GM15510 (cell line): Measurements from ENCODE around the gene TMEM154.

ENCODE experiments used
- POLR2A ChIP-seq: IDR thresholded peaks from 3 replicates; pipeline ENCODE4 v1.6.1; 2011; ENCODE audit warnings: borderline replicate concordance; ENCODE audit not compliant: insufficient read length; ENCODE audit errors: extremely low read depth

Gene TMEM154

DNA sequence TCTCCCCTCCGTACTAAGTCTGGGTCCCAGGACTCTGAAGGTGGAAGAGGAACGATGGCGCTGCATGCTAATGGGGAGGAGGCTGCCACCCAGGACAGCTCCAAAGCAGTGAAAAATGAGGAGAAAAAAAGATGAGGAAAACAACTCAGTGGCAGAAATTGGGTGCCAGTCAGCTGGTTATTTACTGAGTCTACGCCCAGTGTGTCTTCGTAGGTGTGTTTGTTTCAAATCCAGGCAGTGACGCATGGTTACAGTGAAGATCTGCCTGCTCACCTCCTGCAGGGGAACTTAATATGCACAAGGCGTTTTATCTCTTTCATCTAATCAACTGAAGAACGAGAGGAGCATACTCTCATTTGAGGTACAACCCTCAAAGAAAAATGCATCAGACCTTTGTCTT, 73.0 kb downstream of the TMEM154 start:
- TF ChIP-seq POLR2A = no peak

DNA sequence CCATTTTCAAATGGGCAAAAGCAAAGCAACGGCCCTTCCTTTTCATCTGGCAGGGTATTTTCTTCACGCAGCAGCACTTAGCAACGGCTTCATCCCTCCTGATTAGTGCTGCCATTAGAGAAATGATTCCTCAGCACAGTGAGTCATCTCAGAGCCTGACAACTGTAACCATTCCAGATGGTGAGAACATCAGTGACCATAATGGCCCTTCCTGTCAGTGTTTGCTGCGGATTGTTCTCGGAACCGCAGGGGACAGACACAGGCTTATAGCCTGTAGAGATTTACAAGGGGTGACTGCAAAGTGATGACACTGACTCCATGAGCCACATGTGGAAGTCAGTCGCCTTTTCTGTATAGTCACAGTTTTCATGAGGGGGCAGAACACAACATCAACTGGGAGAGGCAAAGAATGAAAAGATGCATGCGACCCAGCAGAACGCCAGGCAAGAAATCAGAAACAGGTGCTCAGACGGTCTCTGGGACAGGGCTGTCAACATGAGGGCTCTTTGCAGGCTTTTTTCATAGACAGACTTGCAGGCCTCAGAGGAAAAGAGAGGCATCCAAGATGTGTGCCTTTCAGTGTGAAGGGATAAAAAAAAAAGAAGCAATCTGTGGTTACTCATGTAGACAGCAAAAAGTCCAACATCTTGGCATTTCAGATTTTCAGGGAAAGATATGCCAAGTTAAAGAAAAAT, 74.0 kb downstream of the TMEM154 start:
- no peak for TF ChIP-seq POLR2A

DNA sequence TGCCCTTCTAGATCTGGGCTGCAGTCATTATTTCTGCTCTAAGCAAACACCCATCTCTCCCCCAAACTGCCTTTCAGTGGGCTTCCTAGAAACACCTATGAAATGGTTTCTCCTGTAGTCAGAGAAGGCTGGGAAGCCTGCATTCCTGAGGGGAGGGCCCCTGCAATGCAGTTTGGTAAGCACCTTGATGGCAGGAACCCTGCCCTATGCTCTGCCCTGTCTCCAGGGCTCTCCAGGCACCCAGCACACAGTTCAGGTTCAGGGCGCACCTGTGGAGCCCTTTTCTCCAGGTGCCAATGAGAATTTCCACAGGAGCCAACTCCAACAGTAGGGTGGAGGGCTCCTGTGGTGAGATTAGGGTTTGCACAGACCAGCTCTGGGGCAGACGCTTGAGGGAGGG, 74.8 kb downstream of the TMEM154 start:
- no peak for TF ChIP-seq POLR2A

DNA sequence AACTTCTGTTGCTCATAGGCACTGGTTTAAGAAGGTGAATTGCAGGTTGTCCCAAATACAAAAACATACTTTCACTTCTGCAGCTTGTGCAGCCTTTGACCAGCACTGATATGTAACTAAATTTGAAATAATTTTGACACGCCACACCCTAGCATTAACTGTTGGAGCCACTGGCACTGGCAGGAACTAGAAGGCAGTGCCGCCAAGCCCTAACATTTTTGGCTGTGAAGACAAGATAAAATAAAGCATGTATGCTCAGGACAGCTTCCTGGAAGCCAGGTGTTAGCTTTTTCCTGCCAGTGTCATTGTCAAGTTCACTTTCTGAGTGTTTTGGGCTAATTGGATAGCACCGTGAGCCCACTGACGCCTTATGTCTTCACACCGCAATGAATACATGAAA, 78.6 kb downstream of the TMEM154 start:
- TF ChIP-seq POLR2A = no peak

DNA sequence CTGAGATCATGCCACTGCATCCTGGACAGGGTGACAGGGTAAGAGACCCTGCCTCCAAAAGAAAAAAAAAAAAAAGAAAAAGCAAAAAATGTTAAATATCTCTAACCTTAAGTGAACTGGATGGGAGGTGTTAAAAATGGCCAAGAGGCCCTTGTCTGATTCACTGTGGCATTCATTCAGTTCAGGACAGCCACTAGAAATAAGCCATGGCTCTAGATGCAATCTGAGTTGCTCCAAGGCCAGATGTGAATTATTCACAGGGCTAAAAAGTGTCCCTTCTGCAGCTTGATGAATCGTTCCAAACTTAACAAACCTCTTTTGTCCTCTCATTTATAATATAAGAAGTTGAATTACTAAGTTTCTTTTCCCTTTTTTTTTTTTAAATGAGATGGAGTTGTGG, 80.2 kb downstream of the TMEM154 start:
- TF ChIP-seq POLR2A = no peak

DNA sequence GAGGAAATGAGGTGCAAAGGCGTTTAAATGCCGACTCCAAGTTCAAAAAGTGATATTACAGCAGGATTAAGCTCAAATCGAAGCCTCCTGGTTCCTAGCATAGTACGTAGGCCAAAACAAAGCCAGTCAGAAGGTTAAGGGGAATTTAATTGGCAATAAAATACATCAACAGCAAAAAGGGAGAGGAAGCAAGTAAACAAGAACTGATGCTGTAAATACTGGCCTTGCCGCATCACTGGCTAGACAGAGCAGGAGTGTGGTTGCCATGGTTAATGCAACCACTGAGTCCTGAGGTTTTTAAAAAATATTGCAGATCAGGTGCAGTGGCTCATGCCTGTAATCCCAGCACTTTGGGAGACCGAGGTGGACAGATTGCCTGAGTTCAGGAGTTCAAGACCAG, 80.7 kb downstream of the TMEM154 start:
- TF ChIP-seq POLR2A = no peak

DNA sequence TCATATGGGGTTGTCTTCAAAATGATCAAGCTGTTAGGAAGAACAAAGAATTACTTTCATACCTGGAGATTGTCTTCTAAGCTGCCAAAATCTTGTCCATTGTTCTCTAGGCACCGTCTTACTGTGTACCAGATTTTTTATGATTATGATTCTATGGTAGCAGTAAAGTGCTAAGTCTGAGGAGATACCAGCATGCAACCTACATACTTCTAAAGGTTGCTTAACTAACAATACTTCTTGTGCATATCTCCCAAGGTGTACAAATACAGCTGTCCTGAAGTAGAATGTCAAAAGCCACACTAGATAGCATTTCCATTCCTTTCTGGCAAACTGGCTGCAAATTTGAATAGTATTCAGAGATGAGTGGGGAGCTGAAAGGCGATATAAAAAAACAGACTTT, 81.3 kb downstream of the TMEM154 start:
- TF ChIP-seq POLR2A = no peak

DNA sequence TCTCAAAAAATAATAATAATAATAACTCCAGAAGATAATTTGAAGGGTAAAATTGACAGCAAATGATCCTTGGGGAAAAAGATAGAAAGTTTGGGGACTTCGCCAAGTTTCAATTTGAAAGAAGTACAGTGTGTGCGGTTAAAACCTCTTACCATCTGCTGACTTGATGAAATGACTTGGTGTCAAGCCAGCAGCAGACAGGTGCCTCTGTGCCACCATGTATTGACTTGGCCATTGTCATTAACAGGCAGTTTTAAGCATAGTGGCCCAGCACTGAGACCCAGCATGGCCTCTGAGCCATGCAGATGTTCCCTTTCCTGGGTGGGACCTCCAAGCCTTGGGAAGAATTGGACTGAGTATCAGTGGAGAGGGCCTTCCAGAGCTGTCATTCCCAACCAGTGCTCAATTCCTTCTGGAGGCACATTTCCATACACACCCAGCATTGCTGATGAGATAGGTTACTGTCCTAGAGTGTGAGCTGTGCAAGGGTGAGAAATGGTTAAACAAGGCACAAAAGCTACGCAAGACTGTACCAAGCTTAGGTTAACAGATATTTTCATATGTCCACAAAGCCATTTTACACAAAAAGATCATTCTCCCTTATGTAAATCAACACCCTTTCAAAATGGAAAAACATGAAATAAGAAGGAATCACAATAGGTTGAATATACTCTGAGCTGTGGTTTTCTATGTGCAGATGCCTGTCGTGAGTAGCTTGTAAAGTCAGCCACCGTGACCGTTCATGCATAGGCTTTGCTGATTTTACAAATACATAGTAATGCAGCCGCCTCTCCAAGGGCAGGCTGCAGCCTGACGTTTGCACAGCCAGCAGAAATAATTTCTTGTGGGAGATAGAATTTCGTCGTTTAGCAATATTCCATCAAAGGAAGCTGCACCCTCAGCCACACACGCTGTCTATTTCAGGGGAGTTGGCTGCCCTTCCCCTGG, 84.5 kb downstream of the TMEM154 start:
- TF ChIP-seq POLR2A = no peak

DNA sequence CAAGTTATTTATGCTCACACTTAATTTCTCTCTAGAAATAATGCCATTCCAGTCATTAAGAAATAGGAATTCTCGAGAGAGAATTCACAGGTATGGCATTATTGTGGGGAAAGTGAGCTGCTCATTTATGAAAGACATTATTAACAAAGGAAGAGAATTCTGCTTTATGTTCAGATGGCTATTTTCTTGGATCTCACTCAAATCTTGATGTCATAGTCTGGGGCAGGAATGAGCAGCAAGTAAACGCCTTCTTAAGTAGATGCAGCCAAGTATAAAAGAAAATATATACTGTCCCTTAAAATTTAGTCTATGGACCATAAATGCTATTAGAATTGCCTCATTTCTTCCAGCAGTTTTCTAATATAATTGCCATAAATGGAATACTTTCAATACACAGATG, 85.7 kb downstream of the TMEM154 start:
- no peak for TF ChIP-seq POLR2A

DNA sequence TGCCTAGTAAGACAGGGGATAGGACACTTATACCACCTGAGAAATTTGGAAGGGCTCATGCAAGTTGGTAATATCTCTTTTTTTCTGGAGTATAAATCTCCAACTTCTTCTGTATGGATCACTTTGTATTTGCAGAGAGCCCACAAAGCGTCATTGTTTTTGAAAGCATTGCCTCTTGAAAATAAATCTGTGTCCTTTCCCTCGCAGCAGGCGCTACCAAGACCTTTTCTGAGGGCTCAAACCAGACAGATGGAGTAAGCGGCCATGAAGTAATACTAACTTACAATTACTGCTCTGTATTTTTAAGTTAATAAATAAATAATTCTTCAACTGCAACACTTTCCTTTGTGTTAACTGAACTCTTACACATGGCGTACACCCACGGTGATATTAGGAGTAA, 87.9 kb downstream of the TMEM154 start:
- TF ChIP-seq POLR2A = no peak

DNA sequence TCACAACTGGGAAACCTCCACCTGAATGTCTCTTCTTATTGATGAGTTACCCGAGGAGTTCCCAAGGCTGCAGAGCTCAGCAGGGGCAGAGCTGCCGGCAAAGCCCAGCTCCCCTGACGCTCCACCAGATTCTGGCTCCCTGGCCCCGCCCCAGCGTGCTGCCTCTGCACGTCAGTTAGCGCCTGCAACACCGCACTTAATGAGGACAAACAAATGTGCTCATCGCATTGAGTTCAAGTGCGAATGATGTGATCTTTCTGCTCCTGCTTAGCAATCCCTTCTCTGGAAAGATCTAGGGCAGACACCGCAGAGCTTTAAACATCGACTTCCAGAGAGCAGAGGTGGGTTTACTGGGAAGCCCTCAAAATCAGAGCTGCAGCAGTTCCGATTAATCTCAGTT, 88.4 kb downstream of the TMEM154 start:
- TF ChIP-seq POLR2A = no peak

DNA sequence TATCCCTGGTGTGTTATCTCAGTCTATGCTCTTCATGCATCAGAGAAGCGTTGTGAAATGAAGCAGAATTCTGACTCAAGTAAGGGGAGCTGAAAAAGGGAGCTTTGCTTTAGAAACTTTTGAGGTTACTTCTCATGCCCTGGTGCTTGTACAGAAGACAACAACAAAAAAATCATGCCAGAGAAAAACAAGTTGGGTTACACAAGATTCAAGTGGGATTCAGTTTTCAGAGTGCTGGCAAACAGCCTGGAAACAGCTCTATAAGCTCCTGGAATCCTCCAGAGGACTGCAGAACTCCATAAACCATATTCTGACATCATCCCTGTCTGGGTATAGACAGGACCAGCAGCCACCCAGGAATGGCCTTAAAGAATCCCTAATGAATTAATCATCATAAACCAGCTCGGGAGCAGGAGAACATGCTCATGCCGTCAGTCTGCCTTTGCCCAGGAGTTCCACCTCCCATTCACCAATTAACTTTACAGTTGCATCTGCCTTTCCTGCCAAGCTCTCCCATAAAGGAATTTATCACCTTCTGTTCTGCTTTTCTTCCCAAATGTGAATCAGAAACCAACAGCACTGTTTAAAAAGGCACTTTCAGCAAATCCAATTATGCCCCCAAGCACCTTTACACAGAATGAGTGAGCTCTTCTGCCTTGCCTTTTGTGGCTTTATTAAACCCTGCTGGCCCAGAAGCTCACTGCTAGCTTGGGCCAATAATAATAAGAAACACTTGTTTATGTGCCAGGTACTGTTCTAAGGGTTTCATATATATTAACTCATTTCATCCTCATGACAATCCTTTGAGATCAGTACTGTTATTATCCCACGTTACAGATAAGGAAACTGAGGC, 89.4 kb downstream of the TMEM154 start:
- TF ChIP-seq POLR2A = no peak

DNA sequence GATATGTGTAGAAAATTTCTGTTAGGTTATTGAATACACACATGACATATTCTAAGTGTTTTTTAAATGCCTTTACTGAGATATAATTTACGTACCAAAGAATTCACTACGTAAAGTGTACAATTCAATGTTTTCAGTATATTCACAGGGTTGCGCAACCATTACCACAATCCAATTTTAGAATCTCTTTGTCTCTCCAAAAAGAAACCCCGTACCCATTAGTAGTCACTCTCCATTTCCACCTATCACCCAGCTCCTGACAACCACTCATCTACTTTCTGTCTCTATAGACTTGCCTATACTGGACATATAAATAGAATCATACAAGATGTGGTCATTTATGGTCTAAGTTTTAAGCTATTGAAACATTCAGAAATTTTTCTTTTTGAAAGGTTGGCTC, 90.9 kb downstream of the TMEM154 start:
- TF ChIP-seq POLR2A = no peak

DNA sequence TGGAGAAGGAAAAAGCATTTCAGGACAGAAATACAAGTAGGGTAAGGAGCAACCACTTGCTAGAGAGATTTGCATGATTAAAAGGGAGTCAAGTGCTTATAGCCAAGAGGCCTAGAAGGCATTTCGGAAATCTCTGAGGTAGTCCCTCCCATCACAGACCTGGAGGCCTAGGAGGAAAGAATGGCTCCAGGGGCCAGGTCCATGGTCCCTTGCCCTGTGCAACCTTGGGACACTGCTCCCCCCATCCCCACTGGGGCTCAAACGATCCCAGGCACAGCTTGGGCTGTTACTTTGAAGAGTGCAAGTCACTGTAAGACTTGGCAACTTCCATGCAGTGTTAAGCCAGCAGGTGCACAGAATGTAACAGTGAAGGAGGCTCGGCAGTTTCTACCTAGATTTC, 92.7 kb downstream of the TMEM154 start:
- no peak for TF ChIP-seq POLR2A

DNA sequence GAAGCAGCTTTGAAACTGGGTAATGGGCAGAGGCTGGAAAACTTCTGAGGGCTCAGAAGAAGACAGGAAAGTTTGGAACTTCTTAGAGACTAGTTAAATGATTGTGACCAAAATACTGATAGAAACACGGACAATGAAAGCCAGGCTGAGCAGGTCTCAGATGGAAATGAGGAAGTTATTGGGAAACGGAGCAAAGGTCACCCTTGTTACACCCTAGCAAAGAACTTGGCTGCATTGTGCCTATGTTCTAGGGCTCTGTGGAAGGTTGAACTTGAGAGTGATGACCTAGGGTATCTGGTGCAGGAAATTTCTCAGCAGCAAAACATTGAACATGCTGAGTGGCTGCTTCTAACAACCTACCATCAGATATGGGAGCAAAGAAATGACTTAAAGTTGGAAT, 93.1 kb downstream of the TMEM154 start:
- no peak for TF ChIP-seq POLR2A
